Neuron (in vitro differentiated cells): ENCODE results near the gene HSPB3.
"Not testable (repeated sequence)": the region's sequence is repeated elsewhere in the genome, so short reads cannot be mapped to it uniquely, and the experiment has no call there.

Experiments
- H2AFZ ChIP-seq: one replicate; pipeline ENCODE4 v1.6.1; 2013; ENCODE audit warnings: low read depth, mild to moderate bottlenecking, inconsistent platforms, low read length, moderate library complexity
- H3K27me3 ChIP-seq: one replicate; pipeline ENCODE4 v1.6.1; 2013; ENCODE audit warnings: low read length; ENCODE audit not compliant: insufficient read depth
- H3K36me3 ChIP-seq: one replicate; pipeline ENCODE4 v1.6.1; 2013; ENCODE audit warnings: low read length; ENCODE audit not compliant: insufficient read depth
- H3K4me1 ChIP-seq: one replicate; pipeline ENCODE4 v1.6.1; 2013; ENCODE audit warnings: low read length; ENCODE audit not compliant: insufficient read depth
- H3K4me3 ChIP-seq: 2 replicates; pipeline ENCODE4 v1.5.1; 2013; ENCODE audit warnings: mild to moderate bottlenecking, low read length, moderate library complexity
- H3K9me3 ChIP-seq: one replicate; pipeline ENCODE4 v1.6.1; 2013; ENCODE audit warnings: low read length

Gene HSPB3

GRCh38 chr5:54455413-54456157 is at the start of gene HSPB3:
Gene HSPB3, plus strand, starts transcription at chr5:54455699. Its CDS starts 91 bp downstream, at chr5:54455790.
- H3K36me3 ChIP-seq, result no peaks in the 10 kb centered on the region
- peaks cover 11% of the 10 kb centered on the region for H3K4me1 ChIP-seq
- H3K27me3 ChIP-seq, result no peaks in the 10 kb centered on the region
- no peak within 1 kb of the TSS for H2AFZ ChIP-seq
- H3K9me3 ChIP-seq, result no peaks in the 10 kb centered on the region
- no peak within 1 kb of the TSS for H3K4me3 ChIP-seq

- Histone ChIP-seq H3K4me3 (no peak overlapping the region), H3K9me3 (no peaks in the 10 kb centered on the region), H3K27me3 (no peaks in the 10 kb centered on the region), H2AFZ (no peak overlapping the region), H3K36me3 (no peaks in the 10 kb centered on the region), H3K4me1 (no peaks in the 10 kb centered on the region)
These were observed 44.3 kb upstream of the HSPB3 start for GRCh38 chr5:54411176-54411575.

- no peak overlapping the region for H2AFZ ChIP-seq
- no peaks in the 10 kb centered on the region for H3K27me3 ChIP-seq
- H3K4me3 ChIP-seq, result no peak overlapping the region
- H3K9me3 ChIP-seq, result no peaks in the 10 kb centered on the region
- H3K36me3 ChIP-seq, result no peaks in the 10 kb centered on the region
- no peaks in the 10 kb centered on the region for H3K4me1 ChIP-seq
These were observed 42.6 kb upstream of the HSPB3 start for GRCh38 chr5:54412913-54413312.

- Histone ChIP-seq H3K27me3 (no peaks in the 10 kb centered on the region), H3K36me3 (no peaks in the 10 kb centered on the region), H2AFZ (no peak overlapping the region), H3K4me3 (no peak overlapping the region), H3K4me1 (no peaks in the 10 kb centered on the region), H3K9me3 (no peaks in the 10 kb centered on the region)
These were observed 40.4 kb upstream of the HSPB3 start for GRCh38 chr5:54415147-54415546.

GRCh38 chr5:54415896-54416601 is 39.5 kb upstream of the HSPB3 start:
- no peak overlapping the region for H3K4me3 ChIP-seq
- no peaks in the 10 kb centered on the region for H3K36me3 ChIP-seq
- H3K4me1 ChIP-seq, result no peaks in the 10 kb centered on the region
- H3K9me3 ChIP-seq, result no peaks in the 10 kb centered on the region
- no peak overlapping the region for H2AFZ ChIP-seq
- no peaks in the 10 kb centered on the region for H3K27me3 ChIP-seq

GRCh38 chr5:54419573-54420423 is 35.7 kb upstream of the HSPB3 start:
- H3K9me3 ChIP-seq, H3K36me3 ChIP-seq, H2AFZ ChIP-seq, H3K4me1 ChIP-seq, H3K4me3 ChIP-seq, H3K27me3 ChIP-seq: not testable (repeated sequence)

- H3K4me3 ChIP-seq, H3K36me3 ChIP-seq, H2AFZ ChIP-seq, H3K27me3 ChIP-seq, H3K4me1 ChIP-seq, H3K9me3 ChIP-seq: not testable (repeated sequence)
These were observed 35.0 kb upstream of the HSPB3 start for GRCh38 chr5:54420511-54420910.

GRCh38 chr5:54421976-54422375 is 33.5 kb upstream of the HSPB3 start:
- H3K4me3 ChIP-seq, result no peak overlapping the region

GRCh38 chr5:54425258-54425657 is 30.2 kb upstream of the HSPB3 start:
- Histone ChIP-seq H3K4me1 (no peaks in the 10 kb centered on the region), H2AFZ (no peak overlapping the region), H3K27me3 (no peaks in the 10 kb centered on the region), H3K9me3 (no peaks in the 10 kb centered on the region), H3K36me3 (no peaks in the 10 kb centered on the region), H3K4me3 (no peak overlapping the region)

More at GRCh38 chr5:54421976-54422375, 33.5 kb upstream of the HSPB3 start:
- no peaks in the 10 kb centered on the region for H3K27me3 ChIP-seq
- no peaks in the 10 kb centered on the region for H3K9me3 ChIP-seq
- no peaks in the 10 kb centered on the region for H3K4me1 ChIP-seq
- no peaks in the 10 kb centered on the region for H3K36me3 ChIP-seq
- H2AFZ ChIP-seq, result no peak overlapping the region

- Histone ChIP-seq H2AFZ (no peak overlapping the region), H3K4me3 (no peak overlapping the region), H3K27me3 (no peaks in the 10 kb centered on the region), H3K9me3 (no peaks in the 10 kb centered on the region), H3K4me1 (no peaks in the 10 kb centered on the region), H3K36me3 (no peaks in the 10 kb centered on the region)
These were observed 29.3 kb upstream of the HSPB3 start for GRCh38 chr5:54426209-54426608.

- H3K27me3 ChIP-seq, H3K4me3 ChIP-seq, H2AFZ ChIP-seq, H3K9me3 ChIP-seq, H3K36me3 ChIP-seq, H3K4me1 ChIP-seq: not testable (repeated sequence)
These were observed 20.8 kb upstream of the HSPB3 start for GRCh38 chr5:54434650-54435049.

GRCh38 chr5:54438620-54439389 is 16.7 kb upstream of the HSPB3 start:
- no peak overlapping the region for H2AFZ ChIP-seq
- no peaks in the 10 kb centered on the region for H3K9me3 ChIP-seq
- no peak overlapping the region for H3K4me3 ChIP-seq
- H3K27me3 ChIP-seq, result no peaks in the 10 kb centered on the region
- H3K4me1 ChIP-seq, result no peaks in the 10 kb centered on the region
- no peaks in the 10 kb centered on the region for H3K36me3 ChIP-seq
